HG03457 (cell line): ENCODE results near the gene OCA2.

Source experiments
- ATAC-seq: cut with Tn5 transposase; IDR thresholded peaks from one replicate; pipeline ENCODE4 v1.9.1; 2021; ENCODE audit warnings: moderate number of reproducible peaks; ENCODE audit not compliant: unreplicated experiment

OCA2 gene

GRCh38 chr15:27826902-27827714, 272.0 kb downstream of the OCA2 start:
- no peak for ATAC-seq

GRCh38 chr15:27826411-27826810, 272.7 kb downstream of the OCA2 start:
- ATAC-seq: no peak

- ATAC-seq: no peak
Observed at GRCh38 chr15:27824841-27825422, 274.2 kb downstream of the OCA2 start.

GRCh38 chr15:27821273-27821672, 277.8 kb downstream of the OCA2 start:
- no peak for ATAC-seq

GRCh38 chr15:27820722-27821121, 278.4 kb downstream of the OCA2 start:
- no peak for ATAC-seq

DNA sequence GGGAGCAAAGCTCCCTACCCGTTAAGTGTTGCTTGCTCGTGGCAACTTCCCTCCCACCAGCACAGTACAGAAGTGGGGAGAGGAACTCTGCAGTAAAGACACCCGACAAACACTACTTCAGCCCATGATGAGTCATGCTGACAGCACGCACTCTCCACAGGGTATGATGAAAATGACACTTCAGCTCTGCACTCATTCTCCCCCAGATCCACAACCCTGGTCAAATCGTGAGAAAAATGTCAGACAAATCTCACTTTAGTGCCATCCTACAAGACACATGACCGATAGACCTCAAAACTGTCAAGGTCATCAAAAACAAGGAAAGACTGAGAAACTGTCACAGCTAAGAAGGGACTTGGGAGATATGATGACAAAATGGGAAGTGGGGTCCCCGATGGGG, 278.9 kb downstream of the OCA2 start:
- ATAC-seq: no peak

- no peak for ATAC-seq
Observed at GRCh38 chr15:27817258-27817657, 281.9 kb downstream of the OCA2 start.

- no peak for ATAC-seq
Observed at GRCh38 chr15:27816790-27817189, 282.3 kb downstream of the OCA2 start.

- no peak for ATAC-seq
Observed at GRCh38 chr15:27815035-27815434, 284.1 kb downstream of the OCA2 start.

GRCh38 chr15:27813139-27813538, 286.0 kb downstream of the OCA2 start:
- ATAC-seq: no peak

GRCh38 chr15:27808182-27808581, 290.9 kb downstream of the OCA2 start:
- no peak for ATAC-seq

- ATAC-seq: no peak
Observed at GRCh38 chr15:27807335-27807734, 291.8 kb downstream of the OCA2 start.

- no peak for ATAC-seq
Observed at GRCh38 chr15:27806396-27806795, 292.7 kb downstream of the OCA2 start.

GRCh38 chr15:27805261-27806220, 293.6 kb downstream of the OCA2 start:
- ATAC-seq: no peak

DNA sequence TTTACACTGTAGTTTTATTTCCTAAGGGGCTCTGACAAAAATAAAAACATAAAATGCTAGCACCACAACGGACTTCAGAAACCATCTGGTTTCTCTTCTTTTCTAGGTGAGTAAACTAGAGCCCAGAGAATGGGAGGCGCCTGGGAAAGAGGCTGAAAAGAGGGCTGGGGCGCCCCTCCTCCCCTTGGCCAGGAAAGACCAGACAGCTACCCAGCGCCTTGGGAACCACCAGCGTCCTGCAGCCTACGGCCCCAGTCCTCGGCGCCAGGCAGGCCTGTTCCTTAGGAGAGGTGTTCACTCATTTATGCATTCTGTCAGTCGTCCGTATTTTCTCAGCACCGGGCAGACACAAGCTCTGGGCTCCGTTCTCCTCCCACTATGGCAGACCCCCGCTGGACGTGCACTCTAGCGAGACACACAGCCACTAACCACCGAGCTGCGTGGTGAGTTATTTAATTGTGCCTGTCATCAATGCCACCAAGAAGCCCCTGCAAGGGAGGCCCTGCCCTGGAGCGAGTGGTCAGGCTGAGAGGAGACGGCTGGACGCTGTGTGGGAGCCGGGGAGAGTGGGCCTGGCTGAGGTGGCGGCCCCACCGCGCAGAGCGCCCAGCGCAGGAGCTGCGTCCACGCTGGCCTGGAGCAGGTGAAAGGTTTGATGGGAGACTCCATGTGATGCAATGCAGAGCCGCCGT, 294.4 kb downstream of the OCA2 start:
- no peak for ATAC-seq

GRCh38 chr15:27798807-27799206, 300.3 kb downstream of the OCA2 start:
- ATAC-seq: no peak

DNA sequence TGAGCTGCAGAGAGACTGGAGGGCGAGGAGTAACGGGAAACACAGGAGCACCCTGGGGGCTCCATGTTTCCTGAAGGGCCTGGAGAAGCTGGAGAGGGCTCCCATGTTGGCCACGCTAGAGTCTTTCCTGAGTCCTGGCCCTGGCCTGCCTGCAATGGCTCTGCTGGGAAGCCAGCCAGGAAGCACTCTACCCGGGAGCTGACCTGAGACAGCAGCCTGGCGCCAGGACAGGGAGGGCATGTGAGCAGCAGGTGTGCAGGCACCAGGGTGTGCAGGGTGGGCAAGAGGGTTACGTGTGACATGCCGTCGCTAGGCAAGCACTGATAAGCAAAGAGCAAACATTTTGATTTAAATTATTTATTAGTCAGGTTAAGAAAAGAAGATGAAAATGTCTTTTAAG, 301.4 kb downstream of the OCA2 start:
- no peak for ATAC-seq

DNA sequence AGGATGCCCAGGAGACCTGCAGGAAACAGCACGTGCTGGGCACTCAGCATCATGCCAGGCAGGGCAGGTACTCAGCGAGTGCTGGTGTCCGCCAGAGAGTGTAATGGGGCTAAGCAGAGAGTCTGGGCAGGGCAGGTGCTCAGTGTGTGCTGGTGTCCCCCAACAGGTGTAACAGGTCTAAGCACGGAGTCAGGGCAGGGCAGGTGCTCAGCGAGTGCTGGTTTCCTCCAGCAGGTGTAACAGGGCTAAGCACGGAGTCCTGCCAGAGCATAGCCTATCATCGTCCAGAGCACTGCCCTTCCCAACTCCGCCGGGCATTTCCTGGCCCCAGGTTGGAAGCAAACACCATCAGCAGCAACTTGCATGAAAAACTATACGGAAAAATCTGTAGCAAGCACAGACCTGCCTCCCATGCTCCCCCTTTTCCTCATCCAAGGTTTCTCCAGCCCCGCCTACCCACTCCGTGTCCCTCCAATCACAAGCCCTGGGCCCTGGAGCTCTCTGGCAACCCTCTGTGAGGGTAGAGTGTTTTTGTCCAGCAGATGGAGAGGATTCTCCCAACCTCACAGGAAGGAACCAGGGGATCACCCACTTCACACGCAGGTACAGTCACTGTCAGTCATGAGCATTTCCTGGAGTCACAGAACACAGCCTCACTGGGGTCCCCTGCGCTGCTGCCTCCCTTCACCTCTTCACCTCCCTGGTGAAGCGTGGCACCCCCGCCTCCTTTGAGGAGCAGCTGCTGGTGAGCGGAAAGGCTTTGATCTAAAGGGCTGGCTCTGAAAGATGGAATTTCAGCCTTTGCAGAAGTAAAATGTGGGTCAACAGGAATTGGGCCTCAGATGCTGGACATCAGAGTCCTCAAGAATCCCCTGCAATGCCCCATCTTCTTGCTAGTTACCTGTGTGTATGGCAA, 302.5 kb downstream of the OCA2 start:
- ATAC-seq: no peak

DNA sequence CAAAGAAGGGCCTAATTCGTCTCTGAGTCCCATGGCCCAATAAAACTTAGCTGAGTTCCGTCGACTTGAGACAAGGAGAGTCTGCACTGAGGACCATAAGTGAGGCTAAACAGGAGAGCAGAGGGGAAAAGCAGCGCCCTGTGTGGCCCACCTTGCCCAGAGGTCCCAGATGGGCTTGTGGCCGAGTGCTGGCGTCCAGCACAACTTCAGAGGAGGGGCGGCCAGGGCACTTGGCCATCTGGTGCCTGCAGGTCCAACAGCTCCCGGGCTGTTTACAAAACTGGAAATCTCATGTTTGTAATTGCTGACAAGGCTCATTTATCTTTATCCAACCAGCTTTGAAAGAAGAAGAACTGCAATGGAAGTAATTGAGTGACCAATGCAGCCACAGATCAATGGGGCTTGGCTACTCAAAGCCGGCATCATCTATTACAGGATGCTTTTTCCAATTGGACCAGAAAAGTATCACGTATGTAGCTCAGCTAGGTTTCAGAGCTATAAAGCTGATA, 306.3 kb downstream of the OCA2 start:
- ATAC-seq: no peak

GRCh38 chr15:27790270-27790669, 308.8 kb downstream of the OCA2 start:
- ATAC-seq: no peak
